Measurements from ENCODE around the gene ADIPOR1.
A peak's percentile ranks its signal among the peaks of the same experiment; 100 is the strongest.

ADIPOR1 gene

DNA sequence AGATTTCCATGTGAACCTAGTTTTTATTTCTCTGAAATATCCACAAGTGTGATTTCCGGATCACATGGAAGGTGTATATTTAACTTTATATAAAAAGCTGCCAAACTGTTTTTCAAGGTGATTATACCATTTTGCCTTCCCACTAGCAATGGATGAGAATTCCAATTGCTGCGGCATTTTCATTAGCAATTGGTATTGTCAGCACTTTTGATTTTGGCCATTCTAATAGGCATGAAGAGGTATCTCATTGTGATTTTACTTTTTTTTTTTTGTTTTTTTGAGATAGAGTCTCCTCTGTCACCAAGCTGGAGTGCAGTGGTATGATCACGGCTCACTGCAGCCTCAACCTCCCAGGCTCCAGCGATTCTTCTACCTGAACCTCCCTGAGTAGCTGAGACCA, 13.9 kb upstream of the ADIPOR1 start:
- no peak for DNase-seq (ENCODE audit: low read depth in 2 of 2)

DNA sequence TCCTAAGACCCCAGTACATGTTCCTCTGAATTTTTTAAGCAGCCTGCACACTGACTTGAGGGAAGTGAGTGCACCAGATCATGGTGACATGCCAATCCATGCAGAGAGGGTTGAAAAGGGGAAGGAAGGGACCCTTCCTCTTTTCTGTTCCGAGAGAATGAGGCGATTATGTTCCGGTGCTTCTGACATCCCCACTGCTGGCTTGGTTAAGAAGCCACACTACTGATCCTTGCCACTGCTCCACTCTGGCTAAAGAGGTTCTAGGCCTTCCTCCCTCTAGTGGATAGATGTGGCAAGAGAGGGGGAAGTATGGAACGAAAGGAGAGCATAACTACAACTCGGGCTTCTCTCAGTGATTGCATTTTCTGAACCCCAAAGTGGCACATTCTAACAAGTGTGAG, 10.8 kb upstream of the ADIPOR1 start:
- DNase-seq (ENCODE audit: low read depth in 2 of 2) = peak; percentile 24 to 32

DNA sequence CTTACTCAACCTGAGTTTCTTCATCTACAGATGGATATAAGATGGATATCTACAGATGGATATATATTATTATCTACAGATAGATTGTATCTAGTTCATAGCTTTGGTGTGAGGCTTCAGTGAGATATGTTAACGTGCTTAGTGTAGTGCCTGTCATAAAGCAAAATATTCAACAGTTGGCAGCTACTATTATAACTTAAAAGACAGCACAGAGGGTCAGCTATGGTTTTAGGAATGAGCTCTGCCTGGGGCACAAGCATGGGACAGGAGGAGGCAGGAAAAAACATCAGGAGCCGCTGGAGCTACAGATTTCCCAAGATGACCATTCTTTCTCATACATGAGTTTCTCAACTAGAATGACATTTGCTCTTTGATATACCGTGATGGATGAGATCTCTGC, 10.2 kb upstream of the ADIPOR1 start:
- DNase-seq (ENCODE audit: low read depth in 2 of 2) = no peak

DNA sequence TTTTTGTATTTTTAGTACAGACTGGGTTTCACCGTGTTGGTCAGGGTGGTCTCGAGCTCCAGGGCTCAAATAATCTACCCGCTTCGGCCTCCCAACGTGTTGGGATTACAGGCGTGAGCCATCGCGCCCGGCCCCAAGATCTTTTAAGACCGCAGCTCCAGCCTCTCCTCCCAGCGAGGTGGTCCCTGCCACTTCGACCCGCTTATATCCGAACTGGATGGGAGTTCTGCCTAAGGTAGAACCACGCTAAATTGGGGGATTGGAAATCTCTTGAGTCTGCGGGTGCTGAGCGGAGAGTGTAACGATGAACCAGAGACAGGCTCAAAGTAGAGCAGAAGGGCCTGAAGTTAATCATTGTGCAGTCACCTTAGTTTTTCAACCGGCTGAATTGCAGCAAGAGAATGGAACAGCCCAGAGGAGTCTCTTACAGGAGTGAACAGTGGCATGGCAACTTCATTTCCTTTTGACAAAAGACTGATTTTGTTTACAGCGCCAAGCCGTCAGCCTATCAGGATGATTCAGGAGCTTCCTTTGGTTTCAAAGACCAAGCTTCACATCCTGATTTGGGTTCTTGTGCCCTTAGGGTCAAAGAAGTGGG, 9.7 kb upstream of the ADIPOR1 start:
- no peak for DNase-seq (ENCODE audit: low read depth in 2 of 2)

DNA sequence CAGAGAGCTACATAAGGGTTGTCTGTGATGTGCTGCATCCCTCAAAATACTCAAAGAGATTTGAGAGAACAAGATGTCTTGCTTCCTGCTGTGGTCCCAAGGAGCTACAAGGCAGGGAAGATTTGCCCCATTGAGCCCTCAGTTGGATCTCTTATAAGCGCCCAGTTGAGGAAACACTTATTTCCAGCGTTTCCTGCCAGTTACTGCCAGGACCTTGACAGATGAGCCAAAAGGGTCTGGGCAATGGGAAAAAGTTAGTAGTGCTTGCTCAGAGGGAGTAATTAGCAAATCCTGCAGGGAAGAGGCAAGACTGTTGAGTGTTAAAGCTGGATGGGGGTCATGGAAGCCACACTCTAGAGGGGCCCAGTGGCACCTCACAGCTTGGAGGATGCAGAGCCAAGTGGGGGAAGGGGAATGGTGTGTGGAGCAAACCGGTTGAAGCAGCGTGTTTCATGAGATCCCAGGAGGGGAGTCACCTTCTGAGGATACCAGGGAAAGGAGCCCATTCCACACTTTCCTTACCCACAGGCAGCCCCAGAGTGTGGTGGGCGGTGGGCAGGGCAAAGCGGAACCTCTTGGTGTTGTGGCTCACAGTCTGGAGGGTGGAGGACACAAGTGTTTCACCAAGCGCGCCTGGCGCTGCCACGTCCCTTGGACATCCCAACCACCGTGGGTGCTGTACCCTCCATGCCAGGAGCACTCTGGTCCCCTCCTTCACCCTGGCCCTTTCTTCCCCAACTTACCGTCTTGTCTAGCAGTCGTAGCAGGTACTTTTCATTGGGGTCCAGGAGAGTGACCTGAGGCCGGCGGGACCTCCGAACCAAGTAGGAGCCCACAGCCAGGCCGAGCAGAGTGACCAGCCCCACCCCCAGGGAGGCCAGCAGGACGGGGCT, 8.1 kb upstream of the ADIPOR1 start:
- DNase-seq (ENCODE audit: low read depth in 2 of 2) = no peak

DNA sequence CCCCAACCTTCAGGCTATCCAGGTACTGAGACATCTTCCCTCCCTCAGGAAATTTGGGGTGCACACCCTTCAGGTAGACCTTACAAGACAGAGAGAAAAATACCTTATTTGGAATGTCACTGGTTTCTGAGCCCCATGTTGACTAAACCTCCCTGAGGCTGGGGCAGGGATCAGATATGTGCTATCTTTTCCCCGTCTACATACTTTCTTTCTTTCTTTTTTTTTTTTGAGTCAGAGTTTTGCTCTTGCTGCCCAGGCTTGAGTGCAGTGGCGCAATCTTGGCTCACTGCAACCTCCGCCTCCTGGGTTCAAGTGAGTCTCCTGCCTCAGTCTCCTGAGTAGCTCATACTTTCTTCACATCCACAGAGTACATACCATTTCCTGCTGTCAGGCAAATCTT, 7.3 kb upstream of the ADIPOR1 start:
- no peak for DNase-seq (ENCODE audit: low read depth in 2 of 2)

DNA sequence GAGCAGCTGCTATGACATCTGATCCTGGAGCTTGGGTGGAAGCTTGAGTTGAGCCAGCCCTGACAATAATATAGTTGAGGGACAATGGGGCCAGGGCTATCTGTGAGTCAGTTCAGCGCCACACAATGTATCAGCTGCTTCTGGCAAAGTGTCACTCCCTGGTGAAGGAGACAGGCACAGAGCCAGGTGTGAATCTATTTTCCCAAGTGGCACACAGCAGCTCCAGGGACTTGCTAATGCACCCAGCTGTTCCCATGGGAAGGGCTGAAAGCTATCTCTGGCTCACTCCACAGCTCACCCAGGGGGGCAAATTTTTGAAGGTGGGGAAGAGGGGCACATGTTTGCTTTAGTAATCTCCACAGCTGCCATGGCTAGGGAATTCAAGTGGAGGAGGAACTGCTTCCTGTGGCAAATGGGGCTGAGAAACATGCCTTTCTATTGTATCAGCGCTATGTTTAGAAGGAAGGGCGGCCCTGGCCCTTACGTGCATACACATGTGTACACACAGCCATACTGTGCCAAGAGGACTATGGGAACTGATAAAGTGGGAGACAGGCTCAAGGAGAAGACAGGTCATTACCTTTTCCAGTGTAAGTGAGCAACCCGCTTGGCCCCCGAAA, 6.8 kb upstream of the ADIPOR1 start:
- DNase-seq (ENCODE audit: low read depth in 2 of 2) = no peak

DNA sequence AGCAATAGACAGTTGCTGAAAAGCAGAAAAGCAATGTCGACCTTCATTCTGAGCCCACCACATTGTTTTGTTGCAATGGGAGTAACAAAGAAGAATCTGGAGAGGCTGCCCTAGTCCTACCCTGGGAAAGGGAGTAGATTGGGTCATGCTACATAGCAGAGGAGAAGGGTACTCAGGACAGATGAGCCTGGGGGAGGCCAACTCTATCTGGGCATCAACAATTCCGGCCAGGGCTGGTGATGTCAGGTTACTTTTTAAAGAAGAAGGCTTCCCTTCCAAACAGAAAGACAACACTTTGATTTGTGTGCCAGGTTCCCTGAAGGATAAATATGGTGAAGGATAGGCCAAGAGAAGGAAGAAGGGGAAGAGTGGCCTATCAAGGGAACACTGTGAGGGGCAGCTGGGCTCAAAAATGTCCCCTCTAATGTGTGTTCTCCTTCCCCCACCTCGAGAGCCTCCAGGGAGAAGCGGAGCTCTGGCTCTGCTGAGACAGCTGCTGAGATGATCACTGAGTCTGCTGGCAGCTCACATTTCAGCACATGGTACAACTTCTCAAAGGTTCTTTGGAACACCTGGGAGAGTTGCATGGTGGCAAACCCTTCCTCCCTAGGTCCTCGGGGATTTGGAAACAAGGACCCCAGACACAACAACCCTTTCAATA, 3.2 kb upstream of the ADIPOR1 start:
- no peak for DNase-seq (ENCODE audit: low read depth in 2 of 2)

DNA sequence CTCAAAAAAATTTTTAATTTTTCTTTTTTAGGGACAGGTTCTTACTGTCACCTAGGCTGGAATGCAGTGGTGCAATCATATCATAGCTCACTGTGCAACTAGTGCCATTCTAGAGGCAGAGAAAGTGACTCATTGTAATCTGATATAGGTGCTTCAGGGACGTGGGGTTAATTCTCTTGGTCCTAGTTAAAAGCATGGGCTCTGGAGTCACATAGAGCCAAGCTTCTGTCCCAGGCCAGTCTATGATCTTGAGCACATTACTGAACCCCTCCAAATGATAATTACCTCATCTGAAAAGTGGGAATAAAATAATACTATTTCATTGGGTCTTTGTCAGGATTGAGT, 1.1 kb upstream of the ADIPOR1 start:
- DNase-seq (ENCODE audit: low read depth in 2 of 2) = no peak

DNA sequence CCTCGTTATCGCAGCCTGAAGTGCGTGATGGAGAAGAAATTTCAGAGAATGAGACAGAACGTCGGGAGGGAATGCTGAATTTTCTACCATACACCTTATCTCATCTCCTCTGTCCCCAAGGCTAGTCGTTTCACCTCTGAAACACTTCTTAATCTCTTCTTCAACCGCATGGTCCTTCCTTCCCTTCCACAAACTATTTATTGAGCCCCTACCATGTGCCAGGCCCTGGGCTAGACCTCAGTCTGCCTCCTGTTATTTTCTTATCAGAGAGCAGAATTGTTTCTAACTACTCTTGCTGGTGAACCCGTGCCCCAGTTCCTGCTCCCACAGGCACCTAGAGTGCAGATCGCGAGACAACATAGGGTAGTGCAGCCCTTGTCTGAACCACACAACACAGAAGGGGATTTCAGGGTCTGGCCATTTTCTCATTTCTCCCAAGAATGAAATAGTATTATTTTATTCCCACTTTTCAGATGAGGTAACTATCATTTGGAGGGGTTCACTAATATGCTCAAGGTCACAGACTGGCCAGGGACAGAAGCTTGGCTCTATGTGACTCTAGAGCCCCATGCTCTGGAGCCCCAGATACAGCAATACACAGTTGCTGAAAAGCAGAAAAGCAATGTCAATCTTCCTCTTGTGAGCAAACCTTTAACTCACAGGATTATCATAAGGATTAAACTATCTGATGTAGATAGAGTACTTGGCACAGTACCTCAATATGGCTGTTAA, 598 bp upstream of the ADIPOR1 start:
- DNase-seq (ENCODE audit: low read depth in 2 of 2) = no peak

DNA sequence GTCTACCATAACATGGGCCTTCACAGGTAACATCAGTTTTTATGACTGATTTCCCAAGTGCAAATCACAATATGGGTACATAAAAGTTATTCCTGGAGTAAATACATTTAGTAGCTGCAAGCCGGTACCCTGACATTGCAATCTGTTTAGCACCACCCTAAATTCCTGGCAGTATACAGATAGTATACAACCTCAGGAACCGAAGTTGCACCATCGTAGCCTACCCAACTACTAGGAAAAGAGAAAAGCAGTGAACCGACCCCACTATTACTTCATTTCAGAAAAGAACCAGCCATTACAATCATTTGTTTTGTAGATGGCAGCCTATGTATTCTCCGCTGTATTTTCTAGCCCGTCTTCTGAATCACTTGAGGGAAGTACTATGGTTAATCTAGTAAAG, 1.1 kb downstream of the ADIPOR1 start:
- no peak for DNase-seq (ENCODE audit: low read depth in 2 of 2)

DNA sequence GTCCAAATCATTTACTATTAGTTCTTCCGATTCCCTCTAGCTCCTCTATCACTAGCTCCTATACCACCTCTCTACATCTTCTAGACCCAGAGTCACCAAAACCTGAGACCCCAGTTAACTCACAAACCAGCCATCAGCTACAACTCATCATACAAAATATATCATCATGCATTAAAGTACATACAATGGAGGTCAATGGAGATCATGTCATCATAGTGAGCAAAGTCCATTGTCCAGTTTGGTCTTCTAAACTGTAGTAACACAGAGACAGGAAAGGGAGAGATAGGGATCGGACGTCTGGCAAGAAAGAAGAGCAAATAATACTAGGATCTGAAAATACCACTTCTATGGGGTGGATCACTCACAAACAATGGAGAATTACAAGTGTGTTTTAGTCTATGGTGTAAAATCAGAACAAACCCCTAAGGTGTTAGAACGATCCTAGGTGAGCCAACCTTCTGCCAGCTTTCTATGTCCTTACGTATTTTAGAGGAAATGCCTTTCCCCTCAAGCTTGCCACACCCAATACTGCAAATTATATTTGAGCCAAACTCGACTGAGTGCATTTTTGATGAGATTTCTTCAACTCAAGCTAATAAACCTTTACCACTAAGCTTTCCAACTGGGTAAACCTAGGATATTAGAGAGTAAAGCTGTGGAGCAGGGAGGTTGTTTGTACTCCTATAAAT, 3.9 kb downstream of the ADIPOR1 start:
- DNase-seq (ENCODE audit: low read depth in 2 of 2) = no peak

DNA sequence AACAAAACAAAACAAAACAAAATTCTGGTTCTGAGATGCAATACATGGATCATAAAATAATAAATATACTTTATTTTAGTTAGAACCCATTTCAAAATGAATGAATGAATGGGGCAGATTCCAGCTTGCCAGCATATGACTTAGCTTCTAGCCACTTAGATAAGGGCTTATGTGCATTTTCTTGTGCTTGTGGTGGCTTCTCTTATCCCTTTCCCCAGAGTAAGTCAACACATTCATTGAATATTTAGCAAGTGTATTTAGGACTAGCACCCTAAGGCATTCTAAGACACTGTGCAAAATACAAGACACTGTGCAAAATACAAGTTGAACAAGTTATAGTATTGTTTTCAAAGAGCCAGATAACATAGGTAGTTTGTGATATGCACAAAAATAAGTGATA, 4.7 kb downstream of the ADIPOR1 start:
- no peak for DNase-seq (ENCODE audit: low read depth in 2 of 2)

DNA sequence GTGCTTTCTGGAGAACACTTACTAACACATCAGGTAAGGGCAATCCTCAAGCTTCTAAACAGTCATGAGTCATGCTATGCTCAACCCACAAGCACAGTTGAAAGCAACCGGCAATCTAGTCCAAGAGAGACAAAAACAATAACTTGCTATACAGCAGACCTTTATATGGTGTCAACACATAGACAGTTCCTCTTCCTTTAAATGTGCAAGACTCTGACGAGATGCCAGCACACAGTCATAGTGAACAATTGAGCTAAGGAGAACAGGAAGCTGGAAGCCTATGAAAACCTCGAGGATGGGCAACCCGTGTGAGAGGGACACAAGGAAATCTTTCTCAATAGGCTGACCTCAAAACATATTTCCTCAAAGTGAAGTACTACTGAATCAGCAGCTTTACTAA, 5.3 kb downstream of the ADIPOR1 start:
- DNase-seq (ENCODE audit: low read depth in 2 of 2) = no peak

DNA sequence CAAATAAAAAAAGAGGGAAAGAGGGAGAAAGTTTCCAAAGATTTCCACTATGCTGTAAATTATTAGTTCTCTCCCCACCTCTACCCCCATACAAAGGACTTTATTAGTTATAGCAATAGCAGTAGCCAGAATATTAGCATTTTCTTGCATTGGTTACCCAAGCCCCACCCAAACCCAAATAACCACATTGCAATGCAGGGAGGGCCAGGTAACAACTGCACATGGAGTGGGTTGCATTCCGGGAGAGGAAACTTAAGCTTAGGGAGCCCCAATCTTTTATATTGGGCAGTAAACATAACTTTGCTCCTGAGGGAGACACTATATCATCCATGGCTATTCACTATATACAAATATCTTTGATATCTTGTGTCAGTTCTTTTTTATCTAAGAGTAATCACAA, 6.0 kb downstream of the ADIPOR1 start:
- DNase-seq (ENCODE audit: low read depth in 2 of 2) = no peak

DNA sequence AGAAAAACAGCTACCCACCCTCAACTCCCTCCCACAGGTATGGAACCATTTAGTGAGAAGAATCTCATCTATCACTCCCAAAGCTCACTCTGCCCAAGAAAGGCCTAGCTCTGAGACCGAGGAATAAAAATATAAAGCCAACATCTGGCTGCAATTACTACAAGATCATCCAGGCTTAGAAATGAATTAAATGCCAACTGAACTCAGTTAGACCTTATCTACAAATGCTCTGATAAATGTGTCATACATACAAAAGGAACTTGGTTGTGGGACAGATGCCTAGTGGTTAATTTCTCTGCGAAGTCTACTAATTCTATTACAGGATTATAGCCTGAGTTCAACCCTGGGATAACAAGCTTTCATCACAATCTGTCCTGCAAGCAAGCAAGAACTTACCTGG, 6.7 kb downstream of the ADIPOR1 start:
- DNase-seq (ENCODE audit: low read depth in 2 of 2) = no peak

DNA sequence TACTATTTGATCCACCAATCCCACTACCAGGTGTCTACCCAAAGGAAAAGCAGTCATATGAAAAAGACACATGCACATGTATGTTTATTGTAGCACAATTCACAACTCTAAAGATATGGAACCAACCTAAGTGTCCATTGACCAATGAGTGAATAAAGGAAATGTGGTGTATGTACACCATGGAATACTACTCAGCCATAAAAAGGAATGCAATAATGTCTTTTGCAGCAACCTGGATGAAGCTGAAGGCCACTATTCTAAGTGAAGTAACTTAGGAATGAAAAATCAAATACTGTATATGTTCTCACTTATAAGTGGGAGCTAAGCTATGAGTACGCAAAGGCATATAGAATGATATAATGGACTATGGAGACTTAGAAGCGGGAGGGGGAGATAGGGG, 12.6 kb downstream of the ADIPOR1 start:
- DNase-seq (ENCODE audit: low read depth in 2 of 2) = no peak

DNA sequence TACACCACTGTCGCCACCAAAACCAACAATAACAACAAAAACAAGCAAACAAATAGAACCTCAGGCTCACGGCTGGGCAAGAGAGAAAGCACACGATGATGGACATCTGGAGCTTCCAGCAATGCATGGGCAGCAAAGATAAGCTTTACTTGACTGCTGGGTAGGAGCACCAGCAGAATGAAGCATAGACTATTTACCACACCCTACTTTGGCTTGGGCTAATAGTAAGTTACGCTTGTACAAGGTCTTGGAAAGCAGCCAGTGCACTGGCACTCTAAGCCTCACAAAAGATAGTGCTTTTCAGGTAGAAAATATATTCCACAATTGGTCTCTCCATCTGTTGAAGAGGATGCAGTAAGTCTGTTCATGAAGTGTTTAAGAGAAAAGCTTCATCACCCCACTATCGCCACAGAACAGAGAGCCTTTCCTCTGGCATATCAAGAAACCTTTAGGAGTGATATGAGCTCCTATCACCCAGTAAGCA, 13.6 kb downstream of the ADIPOR1 start:
- DNase-seq (ENCODE audit: low read depth in 2 of 2) = no peak

DNA sequence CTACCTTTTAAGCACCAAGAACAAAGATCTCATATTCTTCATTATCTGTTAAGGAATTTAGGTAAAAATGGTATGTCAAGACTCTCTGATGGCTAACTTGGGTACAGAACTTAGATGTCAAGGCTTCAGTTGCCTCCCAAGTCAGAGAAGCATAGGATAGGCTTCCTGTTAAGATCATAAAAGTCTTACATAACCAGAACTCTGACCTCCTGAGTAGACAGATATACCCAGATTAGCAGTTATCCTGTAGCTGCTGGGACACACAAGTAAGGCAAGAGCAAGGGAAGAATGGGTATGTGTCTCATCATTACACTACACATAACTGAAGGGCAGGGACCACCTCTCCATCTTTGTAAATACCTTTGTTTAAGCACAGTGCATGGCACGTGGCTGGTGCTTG, 15.7 kb downstream of the ADIPOR1 start:
- DNase-seq (ENCODE audit: low read depth in 2 of 2) = no peak

DNA sequence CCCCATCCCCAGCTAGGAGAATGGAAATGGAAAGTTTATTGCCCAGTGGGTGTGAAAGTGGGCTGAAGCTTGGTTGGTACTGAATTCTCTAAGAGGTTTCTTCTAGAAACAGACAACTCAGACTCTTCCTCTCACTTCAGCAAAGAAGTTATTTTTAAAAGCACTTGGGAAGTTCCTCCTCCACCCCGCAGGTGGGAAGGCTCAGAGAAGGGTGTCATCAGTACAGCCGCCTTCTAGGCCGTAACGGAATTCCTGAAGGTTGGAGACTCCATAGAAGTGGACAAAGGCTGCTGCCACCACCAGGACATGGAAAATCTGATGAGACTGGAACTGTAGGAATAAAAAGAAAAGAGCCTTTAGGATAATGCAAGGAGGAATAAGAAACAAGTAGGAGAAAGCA, 16.7 kb downstream of the ADIPOR1 start:
- DNase-seq (ENCODE audit: low read depth in 2 of 2) = no peak

DNA sequence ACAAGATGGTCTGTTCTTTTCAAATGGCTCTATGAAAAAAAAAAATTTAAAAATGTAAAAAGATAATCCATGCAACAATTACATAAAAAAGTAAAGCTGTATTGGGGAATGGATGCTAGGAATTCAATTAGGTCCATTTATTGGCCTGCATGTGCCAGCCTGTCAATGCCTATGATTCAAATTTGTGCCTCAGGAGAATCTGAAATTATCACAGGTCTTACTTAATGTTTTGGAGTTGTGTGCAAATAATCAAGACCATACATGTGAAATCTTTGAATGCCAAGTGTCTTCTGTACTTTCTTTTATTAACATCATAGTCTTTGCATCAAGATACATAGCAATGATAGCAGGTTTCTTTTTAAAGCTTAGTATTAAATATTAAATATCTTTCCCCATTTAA, 17.6 kb downstream of the ADIPOR1 start:
- DNase-seq (ENCODE audit: low read depth in 2 of 2) = no peak

All from fibroblast of skin of left quadriceps (primary cell).